ENCODE results near the gene PSMG3.

Gene PSMG3

DNA sequence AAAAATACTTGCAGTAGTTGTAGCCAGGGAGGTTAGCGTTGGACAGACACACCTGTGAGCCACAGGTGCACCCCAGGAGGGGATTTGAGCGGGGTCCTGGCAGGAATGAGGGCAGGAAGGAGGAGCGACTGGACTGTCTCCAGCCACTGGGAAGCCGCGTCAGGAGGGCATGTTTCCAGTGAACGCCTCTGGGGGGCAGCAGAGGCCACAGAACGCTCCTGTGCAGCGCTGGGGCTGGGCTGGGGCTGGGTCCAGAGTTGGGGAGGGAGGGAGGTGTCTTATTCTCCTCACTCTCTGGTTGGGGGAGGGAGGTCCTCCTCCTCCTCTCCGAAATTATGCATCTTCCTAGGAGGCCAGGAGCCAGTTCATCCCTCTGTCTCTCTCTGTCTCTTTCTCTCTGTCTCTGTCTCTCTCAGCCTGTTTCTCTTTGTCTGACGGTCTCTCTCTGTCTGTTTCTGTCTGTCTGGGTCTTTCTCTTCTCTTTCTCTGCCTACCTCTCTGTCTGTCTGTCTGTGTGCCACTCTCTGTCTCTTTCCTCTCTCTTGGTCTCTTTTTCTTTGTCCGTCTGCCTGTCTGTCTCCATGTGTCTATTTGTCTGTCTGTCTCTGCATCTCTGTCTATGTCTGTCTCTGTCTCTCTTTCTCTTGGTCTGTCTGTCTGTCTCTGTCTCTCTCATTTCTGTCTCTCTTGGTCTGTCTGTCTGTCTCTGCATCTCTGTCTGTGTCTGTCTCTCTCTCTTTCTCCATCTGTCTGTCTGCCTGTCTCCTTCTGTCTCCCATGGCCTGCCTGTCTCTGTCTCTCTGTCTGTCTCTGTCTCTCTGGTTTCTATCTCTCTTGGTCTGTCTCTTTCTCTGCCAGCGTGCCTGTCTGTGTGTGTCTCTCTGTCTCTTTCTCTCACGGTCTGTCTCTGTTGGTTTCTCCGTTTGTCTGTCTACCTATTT is 9.9 kb upstream of the PSMG3 start:
- peak; percentile 37 to 54 for DNase-seq (ENCODE audit: low read depth in 2 of 2)

DNA sequence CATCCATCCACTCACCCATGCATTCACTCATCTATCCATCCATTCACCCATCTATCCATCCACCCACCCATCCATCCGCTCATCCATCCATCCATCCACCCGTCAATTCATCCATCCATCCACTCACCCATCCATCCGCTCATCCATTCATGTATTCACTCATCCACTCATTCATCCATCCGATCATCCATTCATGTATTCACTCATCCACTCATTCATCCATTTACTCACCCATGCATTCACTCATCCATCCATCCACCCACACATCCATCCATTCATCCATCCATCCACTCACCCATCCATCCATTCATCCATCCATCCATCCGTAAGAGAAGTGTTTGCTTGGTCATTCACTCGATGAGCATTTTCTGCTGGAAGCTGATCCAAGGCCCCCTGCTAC is 8.7 kb upstream of the PSMG3 start:
- DNase-seq (ENCODE audit: low read depth in 2 of 2) = no peak

DNA sequence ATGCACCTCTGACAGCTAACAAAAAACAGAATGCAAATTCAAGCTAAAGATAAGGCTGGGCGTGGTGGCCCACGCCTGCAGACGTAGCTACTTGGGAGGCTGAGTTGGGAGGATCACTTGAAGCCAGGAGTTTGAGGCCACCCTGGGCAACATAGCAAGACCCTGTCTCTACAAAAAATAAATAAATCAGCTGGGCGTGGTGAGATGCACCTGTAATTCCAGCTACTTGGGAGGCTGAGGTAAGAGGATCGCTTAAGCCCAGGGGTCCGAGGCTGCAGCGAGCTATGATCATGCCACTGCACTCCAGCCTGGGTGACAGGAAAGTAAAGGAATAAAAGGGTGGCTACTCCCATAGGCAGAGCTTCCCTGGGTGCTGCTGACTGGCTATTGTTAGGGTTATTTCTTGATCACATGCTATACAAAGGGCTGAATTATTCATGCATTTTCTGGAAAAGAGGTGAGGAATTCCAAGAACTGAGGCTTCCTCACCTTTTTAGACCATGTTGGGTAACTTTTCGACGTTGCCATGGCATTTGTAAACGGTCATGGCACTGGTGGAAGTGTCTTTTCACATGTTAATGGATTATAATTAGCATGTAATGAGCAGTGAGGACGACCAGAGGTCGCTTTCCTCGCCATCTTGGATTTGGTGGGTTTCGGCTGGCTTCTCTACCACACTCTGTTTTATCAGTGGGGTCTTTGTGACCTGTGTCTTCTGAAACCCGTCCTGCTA is 6.9 kb upstream of the PSMG3 start:
- no peak for DNase-seq (ENCODE audit: low read depth in 2 of 2)

DNA sequence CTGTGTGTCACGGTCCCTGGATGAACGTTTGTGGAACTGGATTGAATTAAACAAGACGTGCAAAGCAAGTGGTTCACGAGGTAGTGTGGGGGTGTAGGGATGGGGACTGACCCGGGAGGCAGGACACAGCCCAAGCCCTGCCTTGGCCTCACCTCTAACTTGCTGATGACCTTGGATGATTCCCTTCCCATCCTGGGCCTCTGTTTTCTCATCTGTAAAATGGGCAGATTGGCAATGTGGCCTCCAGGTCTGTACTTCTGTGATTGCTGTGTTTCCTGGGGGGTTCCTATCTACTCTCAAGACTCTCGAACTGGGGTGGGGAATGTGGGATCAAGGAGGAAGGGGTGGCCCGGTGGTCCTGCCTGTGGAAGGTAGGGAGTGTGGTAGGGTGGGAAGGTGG is 6.0 kb upstream of the PSMG3 start:
- DNase-seq (ENCODE audit: low read depth in 2 of 2) = no peak

GRCh38 chr7:1572111-1572822 is 2.4 kb upstream of the PSMG3 start:
- no peak for DNase-seq (ENCODE audit: low read depth in 2 of 2)

DNA sequence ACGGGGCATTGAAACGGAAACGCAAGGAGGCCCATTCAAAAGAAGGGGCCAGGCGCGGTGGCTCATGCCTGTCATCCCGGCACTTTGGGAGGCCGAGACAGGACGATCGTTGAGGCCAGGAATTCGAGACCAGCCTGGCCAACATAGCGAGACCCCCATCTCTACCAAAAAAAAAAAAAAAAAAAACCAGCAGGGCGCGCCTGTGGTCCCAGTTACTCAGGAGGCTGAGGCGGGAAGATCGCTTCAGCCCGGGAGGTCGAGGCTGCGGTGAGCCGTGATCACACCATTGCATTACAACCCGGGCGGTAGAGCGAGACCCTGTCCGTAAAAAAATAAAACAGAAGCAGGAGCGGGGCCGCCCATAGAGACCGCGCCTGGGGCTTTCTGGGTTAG is 396 bp downstream of the PSMG3 start:
- DNase-seq (ENCODE audit: low read depth in 2 of 2) = no peak

GRCh38 chr7:1569016-1569415 is 816 bp downstream of the PSMG3 start:
- DNase-seq (ENCODE audit: low read depth in 2 of 2) = no peak

- no peak for DNase-seq (ENCODE audit: low read depth in 2 of 2)
Measured at GRCh38 chr7:1567896-1568510, 1.8 kb downstream of the PSMG3 start.

DNA sequence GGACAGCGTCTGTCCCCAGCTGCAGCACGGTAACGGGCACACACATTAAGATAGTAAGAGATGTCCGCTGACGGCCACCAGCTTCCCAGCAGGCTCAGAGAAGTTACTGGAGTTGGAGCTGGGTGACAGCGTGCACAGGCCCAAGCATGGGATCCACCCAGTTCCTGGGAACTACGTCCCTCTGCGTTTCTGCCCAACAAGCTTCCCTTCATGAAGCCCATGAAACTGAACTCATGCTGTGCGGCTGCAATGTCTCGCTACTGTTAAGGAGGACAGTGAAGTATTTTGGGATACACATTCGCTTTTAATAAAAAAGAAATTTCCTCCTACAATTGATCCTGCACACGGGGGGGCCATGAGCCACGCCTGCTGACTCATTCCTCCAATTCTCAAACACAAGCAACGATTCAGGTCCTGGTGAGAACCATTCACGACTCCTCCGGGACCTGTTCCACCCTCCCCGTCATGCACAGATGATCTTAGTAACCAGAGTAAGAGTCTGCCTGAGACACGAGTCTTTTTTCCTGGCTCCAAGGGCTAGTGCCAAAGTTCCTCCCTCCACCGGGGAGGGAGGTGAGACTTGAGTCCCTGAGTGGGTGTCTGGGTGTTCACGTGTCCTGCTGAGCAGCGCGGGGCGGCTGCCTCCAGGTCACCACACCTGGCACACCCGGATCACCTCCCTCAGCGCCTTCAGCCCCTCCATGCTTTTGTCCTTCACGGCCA is 2.6 kb downstream of the PSMG3 start:
- DNase-seq (ENCODE audit: low read depth in 2 of 2) = no peak

DNA sequence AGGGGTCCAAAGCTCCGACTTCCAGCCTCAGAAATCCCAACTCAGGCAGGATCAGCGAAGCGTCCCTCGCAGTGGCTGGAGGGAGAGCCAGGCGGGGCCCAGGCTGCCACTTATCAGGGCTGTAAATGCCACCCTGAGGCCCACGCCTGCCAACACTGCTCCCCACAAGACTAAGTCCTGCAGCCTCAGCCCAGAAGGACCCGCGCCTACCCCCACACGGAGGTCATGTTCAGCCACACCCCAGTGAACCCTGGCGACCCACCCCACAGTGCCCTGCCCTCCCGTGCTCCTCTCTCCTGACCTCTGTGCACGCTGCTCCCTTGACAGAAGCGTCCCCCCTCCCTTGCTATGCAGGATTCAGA is 3.2 kb downstream of the PSMG3 start:
- no peak for DNase-seq (ENCODE audit: low read depth in 2 of 2)

DNA sequence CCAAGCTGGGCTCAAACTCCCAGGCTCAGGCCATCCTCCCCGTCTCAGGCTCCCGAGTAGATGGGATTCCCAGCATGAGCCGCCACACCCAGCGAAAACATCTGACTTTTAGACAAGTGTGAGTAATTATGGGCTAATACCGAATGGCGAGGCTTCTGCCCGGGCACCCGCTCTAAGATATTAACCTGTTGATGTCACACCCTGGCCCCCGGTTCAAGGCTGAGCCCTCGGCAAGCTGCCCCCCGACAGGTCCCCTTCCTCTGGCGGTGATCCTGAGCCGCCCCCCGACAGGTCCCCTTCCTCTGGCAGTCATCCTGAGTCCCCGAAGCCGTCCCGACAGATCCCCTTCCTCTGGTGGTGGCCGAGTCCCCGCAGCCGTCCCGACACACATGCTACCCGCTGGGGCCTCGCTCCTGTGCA is 5.2 kb downstream of the PSMG3 start:
- DNase-seq (ENCODE audit: low read depth in 2 of 2) = no peak

DNA sequence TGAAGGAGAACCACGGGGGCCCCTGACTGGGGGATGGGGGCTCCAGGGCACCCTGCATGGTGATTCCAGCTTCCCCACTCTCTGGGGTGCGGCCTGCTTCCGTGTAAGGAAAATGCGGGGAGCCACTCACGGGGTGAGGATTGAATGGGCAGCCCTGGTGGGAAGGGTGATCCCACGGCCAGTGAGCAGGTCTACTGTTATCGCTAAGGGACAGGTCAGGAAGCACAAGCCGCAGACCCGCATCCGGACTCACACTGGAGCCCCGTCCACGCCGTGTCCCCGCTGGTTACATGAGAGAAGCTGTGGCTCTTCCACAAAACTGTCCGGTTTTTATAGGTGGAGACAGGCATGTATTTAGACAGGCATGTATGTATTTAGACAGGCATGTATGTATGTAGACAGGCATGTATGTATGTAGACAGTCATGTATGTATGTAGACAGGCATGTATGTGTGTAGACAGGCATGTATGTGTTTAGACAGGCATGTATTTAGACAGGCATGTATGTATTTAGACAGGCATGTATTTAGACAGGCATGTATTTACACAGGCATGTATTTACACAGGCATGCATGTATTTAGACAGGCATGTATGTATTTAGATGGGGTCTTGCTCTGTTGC is 5.7 kb downstream of the PSMG3 start:
- DNase-seq (ENCODE audit: low read depth in 2 of 2) = no peak

- no peak for DNase-seq (ENCODE audit: low read depth in 2 of 2)
Measured at GRCh38 chr7:1562597-1563051, 7.2 kb downstream of the PSMG3 start.

- no peak for DNase-seq (ENCODE audit: low read depth in 2 of 2)
Measured at GRCh38 chr7:1562116-1562515, 7.7 kb downstream of the PSMG3 start.

DNA sequence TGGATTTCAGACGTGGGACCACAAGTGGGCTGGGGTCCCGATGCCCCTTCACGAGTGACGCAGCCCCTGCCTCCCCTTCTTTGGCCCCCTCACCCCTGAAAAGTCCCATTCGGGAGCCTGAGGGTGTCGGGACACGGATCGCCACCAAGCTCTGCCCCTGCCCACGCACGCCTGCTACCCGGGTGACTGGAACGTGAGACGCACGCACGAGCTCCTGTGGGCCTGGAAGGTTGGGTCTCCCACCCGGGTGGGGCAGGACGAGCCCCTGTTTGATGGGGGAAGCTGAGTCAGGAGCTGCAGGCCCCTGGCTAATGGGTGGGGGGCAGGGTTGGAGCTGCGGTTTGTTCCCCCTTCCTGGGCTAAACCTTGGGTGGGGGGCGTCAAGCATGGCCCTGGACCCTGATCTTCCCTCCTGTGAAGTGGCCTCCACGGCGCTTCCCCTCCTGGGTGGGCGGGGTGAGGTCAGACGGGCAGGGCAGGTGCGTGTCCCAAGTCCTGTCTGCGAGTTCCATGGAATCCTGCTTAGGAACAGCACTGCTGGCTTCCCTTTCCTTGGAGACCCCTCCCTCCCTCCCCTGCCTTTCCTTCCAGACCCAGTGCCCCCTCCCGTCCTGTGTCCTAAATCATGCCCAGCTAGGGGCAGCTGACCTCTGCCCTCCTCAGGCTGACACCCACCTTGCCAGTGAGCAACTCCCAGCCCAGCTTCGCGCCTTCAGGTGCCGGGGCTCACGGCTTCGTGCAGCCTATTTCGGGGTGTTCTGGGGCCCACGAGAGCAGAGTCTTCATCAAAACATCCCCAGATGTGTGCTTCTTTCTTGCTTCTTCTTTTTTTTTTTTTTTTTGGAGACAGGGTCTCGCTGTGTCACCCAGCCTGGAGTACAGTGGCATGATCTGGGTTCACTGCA is 8.5 kb downstream of the PSMG3 start:
- no peak for DNase-seq (ENCODE audit: low read depth in 2 of 2)

DNA sequence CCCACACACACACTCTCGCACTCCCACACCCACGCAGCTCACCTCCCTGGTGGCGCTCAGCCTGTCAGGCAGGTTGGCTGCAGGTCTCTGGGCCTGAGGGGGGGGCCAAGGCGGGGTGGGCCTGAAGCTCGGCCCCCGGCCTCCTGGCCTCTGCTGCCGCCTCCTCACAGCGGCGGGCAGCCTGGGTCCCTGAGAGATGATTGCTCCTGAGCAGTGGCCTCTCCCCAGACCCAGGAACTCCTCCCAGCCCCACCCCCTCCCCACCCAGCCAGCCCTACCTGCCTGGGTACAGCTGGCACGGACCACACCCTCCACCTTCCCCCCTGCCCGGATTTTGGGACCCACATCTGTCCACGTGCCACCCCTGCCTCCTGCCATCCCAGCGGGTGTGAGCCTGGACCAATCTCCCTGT is 9.2 kb downstream of the PSMG3 start:
- no peak for DNase-seq (ENCODE audit: low read depth in 2 of 2)

- no peak for DNase-seq (ENCODE audit: low read depth in 2 of 2)
Measured at GRCh38 chr7:1559626-1560590, 9.9 kb downstream of the PSMG3 start.

- no peak for DNase-seq (ENCODE audit: low read depth in 2 of 2)
Measured at GRCh38 chr7:1558841-1559625, 10.8 kb downstream of the PSMG3 start.
